NCI-H748 (cell line): ENCODE measurements around the gene CRTAC1.
"Not testable (repeated sequence)": the region's sequence is repeated elsewhere in the genome, so short reads cannot be mapped to it uniquely, and the experiment has no call there.

Experiments used
- DNase-seq: peaks from one replicate; lab custom pipeline; 2025; ENCODE audit not compliant: unreplicated experiment; lab: John Stamatoyannopoulos, UW

Gene CRTAC1

DNA sequence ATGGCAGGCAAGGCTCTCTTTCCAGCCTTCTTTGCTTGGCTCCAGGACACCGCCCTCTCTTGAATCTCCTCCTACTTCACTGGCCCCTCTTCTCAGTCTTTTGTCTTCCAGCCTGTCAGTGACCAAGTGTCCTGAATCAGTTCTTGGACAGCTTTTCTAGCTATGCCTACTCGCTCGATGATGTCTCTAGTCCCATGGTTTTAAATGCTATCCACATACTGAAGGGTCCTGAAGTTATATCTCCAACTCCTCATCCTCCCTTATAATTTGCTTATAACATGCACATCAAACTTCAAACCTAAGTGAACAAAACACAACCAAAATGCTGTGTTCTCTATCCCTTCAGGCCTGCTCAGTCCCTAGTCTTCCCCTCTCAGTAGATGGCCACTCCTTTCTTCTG is 185.7 kb downstream of the CRTAC1 start:
- DNase-seq, result no peak

DNA sequence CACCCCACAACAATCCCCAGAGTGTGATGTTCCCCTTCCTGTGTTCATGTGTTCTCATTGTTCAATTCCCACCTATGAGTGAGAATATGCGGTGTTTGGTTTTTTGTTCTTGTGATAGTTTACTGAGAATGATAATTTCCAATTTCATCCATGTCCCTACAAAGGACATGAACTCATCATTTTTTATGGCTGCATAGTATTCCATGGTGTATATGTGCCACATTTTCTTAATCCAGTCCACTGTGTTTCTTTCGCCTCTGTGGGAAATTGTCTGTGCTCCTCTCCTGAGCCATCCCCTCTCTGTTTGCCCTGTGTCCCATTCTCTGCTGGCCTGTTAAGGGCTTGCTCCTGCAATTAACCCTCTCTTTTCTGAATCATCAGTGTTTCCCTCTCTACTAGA is 186.4 kb downstream of the CRTAC1 start:
- DNase-seq, result not testable (repeated sequence)

DNA sequence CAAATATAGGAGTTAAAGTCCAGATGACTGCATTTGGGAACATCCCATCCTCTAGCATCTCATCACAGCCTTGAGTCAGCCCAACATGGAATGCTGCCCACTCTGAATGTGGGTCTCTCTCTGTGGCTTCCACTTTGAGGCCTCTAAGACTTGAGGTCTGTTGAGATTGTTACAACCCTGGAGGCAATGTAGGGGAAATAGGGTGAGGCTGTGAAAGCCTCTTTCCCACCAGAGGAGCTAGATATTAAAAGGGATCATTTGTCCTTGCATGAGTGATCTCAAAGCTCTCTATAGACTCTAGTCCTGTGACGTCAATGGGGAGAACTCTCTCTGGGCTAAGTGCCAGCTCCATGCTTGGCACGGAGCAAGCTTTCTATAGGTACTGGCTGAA is 187.1 kb downstream of the CRTAC1 start:
- peak; percentile 62 for DNase-seq

DNA sequence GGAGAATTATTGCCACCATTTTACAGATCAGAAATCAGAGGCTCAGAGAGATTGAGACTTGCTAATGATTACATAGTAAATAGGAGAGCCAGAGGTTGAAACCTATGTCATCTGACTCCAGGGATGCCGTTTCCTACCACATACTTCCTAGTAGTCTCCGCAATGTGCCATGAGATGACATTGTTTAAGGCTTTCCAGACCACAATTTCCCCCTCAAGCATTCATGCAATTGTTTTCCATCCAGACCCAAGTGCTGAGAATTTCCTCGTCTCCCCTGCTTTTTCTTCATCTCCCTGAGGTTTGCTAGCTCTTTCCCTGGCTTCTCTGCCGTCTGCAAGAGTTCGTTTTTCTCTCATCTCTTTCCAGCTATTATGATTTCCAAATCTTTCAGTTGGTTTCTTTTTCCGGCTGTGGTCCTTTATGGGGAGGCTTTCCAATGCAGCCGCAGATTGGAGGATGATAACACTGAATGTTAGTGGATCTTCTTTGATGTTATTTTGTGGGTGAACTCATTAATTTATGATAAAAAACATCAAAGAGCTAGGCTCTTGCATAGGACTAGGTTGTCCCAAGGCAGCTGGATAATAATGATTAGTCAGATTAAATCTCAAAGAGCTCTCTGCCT is 187.7 kb downstream of the CRTAC1 start:
- peak; percentile 20 for DNase-seq

DNA sequence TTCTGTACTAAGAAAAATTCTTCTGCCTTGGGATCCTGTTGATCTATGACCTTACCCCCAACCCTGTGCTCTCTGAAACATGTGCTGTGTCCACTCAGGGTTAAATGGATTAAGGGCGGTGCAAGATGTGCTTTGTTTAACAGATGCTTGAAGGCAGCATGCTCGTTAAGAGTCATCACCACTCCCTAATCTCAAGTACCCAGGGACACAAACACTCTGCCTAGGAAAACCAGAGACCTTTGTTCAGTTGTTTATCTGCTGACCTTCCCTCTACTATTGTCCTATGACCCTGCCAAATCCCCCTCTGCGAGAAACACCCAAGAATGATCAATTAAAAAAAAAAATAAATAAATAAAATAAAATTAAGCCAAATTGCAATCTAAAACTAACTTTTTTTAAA is 188.3 kb downstream of the CRTAC1 start:
- not testable (repeated sequence) for DNase-seq

DNA sequence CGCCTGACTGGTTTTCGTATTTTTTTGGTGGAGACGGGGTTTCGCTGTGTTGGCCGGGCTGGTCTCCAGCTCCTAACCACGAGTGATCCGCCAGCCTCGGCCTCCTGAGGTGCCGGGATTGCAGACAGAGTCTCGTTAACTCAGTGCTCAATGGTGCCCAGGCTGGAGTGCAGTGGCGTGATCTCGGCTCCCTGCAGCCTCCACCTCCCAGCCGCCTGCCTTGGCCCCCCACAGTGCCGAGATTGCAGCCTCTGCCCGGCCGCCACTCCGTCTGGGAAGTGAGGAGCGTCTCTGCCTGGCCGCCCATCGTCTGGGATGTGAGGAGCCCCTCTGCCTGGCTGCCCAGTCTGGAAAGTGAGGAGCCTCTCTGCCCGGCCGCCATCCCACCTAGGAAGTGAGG is 189.3 kb downstream of the CRTAC1 start:
- DNase-seq, result not testable (repeated sequence)

DNA sequence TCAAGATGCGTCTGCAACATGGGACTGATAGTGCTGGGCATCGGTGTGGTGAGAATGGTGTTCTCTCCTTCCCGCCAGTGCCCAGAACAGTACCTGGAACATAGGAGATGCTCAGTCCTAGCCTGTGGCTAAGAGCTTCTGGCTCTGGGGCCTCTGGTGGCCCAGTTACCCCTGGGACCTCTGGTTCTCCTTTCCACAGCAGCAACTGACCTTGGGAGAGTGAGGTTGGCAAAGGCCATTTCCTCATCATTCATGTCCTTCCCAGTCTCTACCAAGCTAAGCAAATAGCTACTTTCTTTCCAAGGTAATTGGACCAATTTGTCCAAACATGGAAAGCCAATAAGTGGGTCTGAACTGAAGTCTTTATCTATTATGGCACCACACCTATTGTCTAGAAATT is 192.3 kb downstream of the CRTAC1 start:
- peak; percentile 4 for DNase-seq

DNA sequence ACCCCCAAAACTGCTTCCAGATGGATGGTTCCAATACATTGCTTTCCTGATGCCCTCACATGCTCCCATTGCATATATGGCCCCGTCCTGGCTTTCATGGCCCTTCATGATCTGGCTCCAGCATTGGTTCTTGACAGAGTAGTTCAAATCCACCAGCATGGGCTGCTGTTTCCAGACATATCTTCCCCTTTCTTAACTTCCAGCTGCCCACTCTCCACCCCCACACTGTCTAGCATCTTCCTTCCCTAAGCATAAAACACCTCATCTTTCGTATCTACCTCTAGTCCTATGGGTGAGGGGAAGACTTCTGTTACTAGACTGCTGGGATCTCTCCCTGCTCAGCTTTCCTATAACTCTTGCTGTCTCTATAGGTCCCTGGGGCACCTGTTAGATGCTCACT is 194.0 kb downstream of the CRTAC1 start:
- no peak for DNase-seq

DNA sequence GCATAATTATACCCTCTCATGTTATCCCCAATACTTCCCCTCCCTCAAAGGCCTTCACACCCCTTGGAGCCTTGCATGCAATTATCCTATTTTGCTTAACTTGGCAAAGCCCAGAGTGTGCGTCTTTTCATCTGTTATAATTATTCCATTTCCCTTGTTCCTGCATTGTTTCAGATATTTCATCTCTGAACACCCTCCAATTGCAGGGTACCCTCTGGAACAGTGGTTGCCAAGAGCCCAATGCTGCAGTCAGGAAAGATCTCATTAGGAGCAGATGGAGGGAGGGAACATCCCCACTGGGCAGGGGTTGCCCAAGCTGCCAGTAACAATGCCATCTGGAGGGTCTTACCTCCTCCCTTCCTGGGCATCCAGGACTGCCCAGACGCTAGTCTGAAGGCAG is 199.2 kb downstream of the CRTAC1 start:
- no peak for DNase-seq

DNA sequence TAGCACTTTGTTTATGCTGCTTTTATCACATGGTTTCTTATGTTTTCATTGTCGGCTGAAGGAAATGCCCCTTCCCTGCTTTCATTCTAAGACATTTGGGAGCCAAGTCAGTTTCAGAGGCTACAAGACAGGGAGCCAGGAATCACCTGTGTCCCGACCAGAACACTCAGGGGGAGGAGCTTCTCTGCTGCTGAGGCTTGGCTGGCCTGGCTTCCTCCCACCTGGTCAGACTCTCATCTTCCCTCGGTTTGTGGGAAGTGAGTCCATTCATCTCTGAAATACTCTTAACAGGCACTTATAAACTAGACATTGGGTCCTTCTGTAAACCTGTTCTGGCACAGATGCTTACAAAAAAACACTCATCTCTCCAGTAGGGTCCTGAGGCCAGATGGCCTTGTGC is 200.4 kb downstream of the CRTAC1 start:
- no peak for DNase-seq

DNA sequence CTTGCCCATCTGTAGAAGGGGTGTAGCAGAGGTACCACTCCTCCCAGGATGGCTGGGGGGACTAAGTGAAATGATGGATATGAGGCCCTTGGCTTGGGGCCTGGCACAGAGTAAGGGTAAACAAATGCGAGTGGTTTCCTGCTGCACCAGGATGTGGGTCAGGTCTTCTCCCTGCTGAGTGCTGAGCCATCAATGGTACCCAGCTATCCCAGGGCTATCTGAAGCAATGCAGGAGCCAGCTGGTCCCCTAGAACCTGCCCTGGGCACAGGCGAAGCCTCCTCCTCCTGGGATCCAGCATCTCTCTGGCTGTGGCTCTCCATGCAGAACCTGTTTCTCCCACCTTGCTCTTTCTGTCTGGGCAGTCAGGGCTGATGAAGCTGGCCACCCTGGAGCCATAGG is 201.7 kb downstream of the CRTAC1 start:
- no peak for DNase-seq

DNA sequence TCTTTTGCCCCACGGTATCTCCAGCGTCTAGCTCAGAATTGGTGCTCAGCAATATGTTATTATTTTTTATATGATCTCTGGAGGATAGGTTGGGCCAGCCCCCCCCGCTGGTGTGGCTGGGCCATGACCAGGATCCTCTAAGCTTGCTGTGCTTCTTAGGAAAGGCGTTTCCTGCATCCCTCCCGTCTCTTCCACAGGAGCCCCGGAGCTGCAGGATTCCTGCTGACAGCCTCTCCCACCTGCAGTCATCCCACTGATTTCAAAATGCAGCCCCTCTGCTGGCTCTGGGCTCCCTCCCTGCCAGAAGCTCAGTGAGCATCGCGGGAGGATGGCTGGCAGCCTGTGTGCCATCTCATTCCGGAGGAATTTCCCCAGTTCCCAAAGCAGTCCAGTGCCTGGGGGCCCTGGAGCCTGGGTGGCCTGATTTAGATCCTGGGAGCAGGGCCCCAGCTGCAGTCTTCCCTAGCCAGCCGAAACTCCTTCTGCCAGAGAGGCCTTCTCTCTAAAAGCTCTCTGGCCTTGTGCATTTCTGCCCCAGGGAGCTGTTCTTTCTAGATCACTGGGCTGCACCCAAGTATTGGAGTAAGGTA is 202.6 kb downstream of the CRTAC1 start:
- DNase-seq, result no peak

DNA sequence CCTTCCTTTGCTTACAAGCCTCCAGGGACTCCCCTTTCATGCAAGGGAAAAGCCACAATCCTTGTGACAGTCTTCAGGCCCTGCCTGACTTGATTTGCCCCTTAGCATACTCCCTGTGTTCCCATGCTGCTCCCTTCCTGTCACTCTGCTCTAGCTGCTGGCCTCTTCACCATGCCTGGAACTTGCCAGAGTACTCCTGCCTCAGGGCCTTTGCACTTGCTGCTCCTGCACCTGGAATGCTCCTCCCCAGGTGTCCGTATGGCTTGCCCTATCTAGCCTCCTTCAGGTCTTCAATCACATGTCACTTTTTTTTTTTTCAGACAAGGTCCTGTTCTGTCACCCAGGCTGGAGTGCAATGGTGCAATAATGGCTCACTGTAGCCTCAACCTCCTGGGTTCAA is 203.5 kb downstream of the CRTAC1 start:
- no peak for DNase-seq

DNA sequence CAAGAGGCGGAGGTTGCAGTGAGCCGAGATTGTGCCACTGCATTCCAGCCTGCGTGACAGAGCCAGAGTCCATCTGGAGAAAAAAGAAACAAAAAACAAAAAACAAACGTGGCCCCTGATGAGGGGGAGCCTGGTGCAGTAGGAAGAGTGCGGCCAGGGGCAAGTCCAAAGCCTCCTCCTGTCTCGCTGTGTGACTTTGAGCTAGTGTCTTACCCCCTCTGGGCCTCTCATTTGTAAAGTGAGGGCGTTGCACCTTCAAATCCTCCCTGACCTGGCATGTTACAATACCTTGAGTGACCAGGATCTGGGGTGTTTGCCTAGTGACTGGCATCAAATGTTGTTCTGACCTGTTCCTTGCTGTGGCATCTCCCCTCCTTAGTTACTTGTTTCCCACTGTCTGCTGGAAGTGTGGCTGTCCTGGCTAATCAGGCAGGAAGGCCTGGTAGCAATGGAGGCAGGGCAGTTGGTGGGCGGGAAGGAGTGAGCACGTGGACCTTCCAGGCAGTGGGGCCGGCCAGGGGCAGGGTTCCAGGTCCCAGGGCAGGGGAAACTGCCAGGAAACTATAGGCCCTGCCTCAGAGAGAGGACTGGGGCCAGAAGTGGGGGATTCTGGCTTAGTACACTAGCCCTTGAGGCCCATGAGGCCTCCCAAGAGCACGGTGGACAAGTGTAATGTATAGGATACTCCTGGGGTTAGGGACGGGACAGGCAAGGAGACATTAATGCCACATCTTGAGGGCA is 205.2 kb downstream of the CRTAC1 start:
- no peak for DNase-seq

DNA sequence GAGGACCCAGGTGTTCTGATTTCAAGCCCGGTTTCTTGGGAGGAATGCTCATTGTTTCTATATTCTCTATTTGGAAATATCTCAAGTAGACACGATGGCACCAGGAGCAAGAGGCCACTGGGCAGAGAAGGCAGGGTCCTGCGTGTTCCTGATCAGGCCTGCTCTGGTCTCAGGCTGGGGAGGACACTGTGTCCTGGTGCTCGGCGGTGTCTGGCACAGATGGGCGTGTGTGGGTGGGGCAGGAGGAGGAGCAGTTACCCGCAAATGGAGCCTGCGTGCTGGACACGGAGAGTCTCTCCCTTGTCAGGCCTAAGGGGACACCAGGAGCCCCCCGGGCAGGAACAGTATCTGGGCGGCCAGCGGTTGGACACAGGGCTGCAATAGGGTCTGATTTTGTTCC is 206.7 kb downstream of the CRTAC1 start:
- no peak for DNase-seq

DNA sequence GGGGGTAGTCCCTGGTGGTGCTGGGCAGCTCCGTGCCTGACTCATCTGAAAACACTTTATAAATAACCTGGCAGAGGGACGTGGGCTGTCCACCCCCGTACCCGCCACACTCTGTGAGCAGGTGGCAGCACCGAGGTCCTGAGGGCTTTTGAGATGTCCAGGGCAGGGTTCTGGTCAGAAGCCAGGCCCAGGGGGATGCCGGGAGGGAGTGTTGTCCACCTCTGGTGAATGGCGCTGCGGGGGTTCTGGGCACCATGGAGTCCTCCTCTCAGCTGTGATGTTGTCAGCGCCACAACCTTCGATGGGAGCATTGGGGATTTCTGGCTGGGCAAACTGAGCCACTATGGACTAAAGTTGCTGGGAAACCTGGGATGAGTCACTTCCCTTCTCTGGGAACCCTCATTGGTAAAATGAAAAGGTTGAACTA is 208.1 kb downstream of the CRTAC1 start:
- DNase-seq, result no peak

DNA sequence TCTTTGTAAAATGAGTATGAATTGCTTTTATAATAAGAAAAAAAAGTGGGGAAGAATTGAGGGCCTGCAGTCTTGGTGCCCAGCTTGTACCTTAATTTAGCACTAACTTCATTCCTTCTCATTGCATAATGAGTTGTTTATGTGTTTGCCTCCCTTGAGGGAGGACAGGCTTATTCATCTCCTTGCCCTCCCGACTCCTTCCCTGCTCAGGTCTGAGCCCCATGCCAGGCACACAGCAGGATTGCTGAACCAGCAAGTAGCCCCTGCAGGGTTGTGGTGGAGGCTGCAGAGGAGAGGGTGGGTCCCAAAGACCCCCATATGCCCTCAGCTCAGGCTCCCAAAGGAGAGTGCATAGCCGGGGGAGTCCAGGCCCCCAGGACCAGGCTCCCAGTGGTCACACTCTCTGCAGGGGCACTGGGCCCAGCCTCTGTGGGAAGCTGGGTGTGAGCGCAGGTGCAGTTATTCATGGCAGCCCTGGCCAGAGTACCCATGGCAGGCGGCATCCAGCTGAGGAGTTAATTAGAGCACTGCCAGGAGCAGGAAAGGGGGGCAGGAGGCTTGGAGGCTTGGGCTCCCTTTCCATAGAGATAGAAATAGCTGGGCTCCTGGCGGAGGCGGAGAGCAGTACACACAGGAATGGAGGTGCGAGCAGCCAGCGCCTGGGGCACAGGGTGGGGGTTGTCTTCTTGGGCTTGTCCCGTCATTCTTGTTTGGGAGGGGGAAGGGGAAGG is 208.9 kb downstream of the CRTAC1 start:
- DNase-seq, result no peak

DNA sequence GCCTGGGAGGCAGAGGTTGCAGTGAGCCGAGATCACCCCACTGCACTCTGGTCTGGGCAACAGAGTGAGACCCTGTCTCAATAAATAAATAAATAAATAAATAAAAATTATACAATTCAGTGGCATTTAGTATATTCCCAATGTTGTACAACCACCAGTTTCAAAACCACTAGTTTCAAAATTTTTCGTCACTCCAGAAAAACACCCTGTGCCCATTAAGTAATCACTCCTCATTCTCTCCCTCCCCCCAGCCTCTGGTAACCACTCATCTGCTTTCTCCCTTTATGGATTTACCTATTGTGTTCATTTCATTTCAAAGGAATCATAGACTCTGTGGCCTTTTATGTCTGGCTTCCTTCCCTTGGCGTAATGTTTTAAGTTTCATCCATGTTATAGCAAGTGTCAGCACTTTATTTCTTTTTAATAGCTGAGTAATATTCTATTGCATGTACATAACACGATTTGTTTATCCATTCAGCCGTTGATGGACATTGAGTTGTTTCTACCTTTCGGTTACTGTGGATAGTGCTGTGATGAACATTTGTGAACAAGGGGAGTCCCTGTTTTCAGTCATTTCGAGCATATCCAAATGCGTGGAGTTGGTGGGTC is 210.2 kb downstream of the CRTAC1 start:
- no peak for DNase-seq

DNA sequence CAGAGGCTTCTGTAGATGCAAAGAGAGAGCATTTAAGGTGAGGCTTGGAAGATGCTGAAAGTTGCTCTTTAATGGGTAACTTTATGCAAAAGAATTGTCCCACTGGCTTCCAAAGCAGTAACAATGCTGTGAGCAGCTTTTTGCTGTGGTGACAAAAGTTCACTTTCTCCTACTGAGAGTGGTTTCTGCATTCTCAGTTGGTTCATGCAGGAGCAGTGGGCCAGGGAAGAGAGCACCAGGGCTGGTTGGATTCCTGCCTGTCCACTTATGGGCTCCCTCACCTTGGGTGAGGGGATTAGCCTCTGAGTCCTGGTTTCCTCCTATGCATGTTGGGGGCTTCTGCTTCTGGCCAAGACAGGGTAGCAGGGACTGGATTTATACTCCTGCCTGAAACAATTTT is 211.8 kb downstream of the CRTAC1 start:
- no peak for DNase-seq

DNA sequence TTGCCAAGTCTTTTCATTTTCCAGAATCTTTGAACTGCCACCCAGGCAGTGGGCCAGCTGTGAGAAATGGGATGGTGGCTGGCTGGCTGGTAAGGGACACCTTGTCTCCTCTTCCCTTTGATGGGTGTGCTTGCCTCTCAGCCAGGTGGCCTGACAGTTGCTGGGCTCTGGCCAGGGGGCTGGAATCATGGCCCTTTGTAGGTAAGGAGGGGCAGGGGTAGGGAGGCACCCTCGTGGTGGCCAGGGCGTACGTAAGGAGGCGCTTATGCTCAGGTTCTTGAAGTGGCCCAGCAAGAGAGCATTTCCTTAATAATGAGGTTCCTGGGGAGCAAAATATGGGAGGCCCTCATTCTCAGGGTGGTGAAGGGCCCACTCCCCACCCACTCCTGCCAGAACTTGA is 213.8 kb downstream of the CRTAC1 start:
- DNase-seq, result no peak
